Neural cell (in vitro differentiated cells): ENCODE measurements around the gene TNIP3. TPM values are rescaled to one million over a fixed set of nuclear protein-coding genes. Genes with fewer than 3 reads are reported as not detected.

ENCODE experiments used
- H2AFZ ChIP-seq: fragments of 200-600, 300-800 bp; sonication (generic), shearing (Covaris generic); 2 replicates; pipeline ENCODE4 v1.6.0; 2014; ENCODE audit warnings: low read depth, mild to moderate bottlenecking, antibody characterized with exemption, low read length, moderate library complexity
- H3F3A ChIP-seq: fragments of 200-600 bp; shearing (Covaris generic); 2 replicates; pipeline ENCODE4 v1.6.1; 2016; ENCODE audit warnings: mild to moderate bottlenecking, moderate library complexity, mixed read lengths, antibody characterized with exemption, low read length; ENCODE audit not compliant: insufficient read depth, poor library complexity, severe bottlenecking
- H3K27ac ChIP-seq: fragments of 200-600, 300-800 bp; sonication (generic), shearing (Covaris generic); 2 replicates; pipeline ENCODE4 v1.5.1; 2014; ENCODE audit warnings: mild to moderate bottlenecking, low read length, moderate library complexity
- H3K27me3 ChIP-seq: fragments of 300-800, 200-600 bp; sonication (generic), shearing (Covaris generic); 2 replicates; pipeline ENCODE4 v1.6.0; 2014; ENCODE audit warnings: mild to moderate bottlenecking, low read depth, low read length, moderate library complexity; ENCODE audit not compliant: insufficient read depth
- H3K36me3 ChIP-seq: fragments of 300-800, 200-600 bp; sonication (generic), shearing (Covaris generic); 2 replicates; pipeline ENCODE4 v1.5.1; 2014; ENCODE audit warnings: mild to moderate bottlenecking, antibody characterized with exemption, low read length, moderate library complexity; ENCODE audit not compliant: insufficient read depth
- H3K4me2 ChIP-seq: fragments of 300-800, 200-600 bp; sonication (generic), shearing (Covaris generic); 2 replicates; pipeline ENCODE4 v1.6.0; 2014; ENCODE audit warnings: mild to moderate bottlenecking, low read length
- H3K4me3 ChIP-seq: fragments of 300-800, 200-600 bp; sonication (generic), shearing (Covaris generic); 2 replicates; pipeline ENCODE4 v1.5.1; 2014; ENCODE audit warnings: mild to moderate bottlenecking, low read length, moderate library complexity
- H3K79me2 ChIP-seq: fragments of 200-600 bp; shearing (Covaris generic); replicated peaks from 2 replicates; pipeline ENCODE4 v1.6.0; 2014; ENCODE audit warnings: mild to moderate bottlenecking, low read length, moderate library complexity; ENCODE audit not compliant: insufficient read depth
- H3K9ac ChIP-seq: fragments of 300-800, 200-600 bp; sonication (generic), shearing (Covaris generic); 2 replicates; pipeline ENCODE4 v1.6.1; 2016; ENCODE audit warnings: mild to moderate bottlenecking, low read length, mixed read lengths
- H3K9me2 ChIP-seq: fragments of 200-600 bp; shearing (Covaris generic); 2 replicates; pipeline ENCODE4 v1.6.1; 2016; ENCODE audit warnings: mild to moderate bottlenecking, low read length, mixed read lengths; ENCODE audit not compliant: insufficient read depth
- H3K9me3 ChIP-seq: fragments of 200-600, 300-800 bp; sonication (generic), shearing (Covaris generic); 2 replicates; pipeline ENCODE4 v1.6.1; 2016; ENCODE audit warnings: mild to moderate bottlenecking, mixed run types, low read length, moderate library complexity, mixed read lengths
- H4K20me1 ChIP-seq: fragments of 200-600 bp; shearing (Covaris generic); 2 replicates; pipeline ENCODE4 v1.6.1; 2016; ENCODE audit warnings: mild to moderate bottlenecking, mixed run types; ENCODE audit not compliant: insufficient read depth
- CTCF ChIP-seq: fragments of 450-650 bp; IDR thresholded peaks from 2 replicates; pipeline ENCODE4 v1.5.1; 2014; ENCODE audit warnings: antibody characterized with exemption, mild to moderate bottlenecking, moderate library complexity; ENCODE audit not compliant: poor library complexity, severe bottlenecking
- EP300 ChIP-seq: fragments of 450-650 bp; conservative IDR thresholded peaks from 2 replicates; pipeline ENCODE4 v1.6.1; 2014; ENCODE audit warnings: antibody characterized with exemption, mild to moderate bottlenecking, moderate library complexity; ENCODE audit not compliant: poor library complexity, severe bottlenecking
- EZH2 ChIP-seq: fragments of 200-600, 300-800 bp; shearing (Covaris generic), sonication (generic); IDR thresholded peaks from 2 replicates; pipeline ENCODE4 v1.6.1; 2014; ENCODE audit warnings: antibody characterized with exemption, low read length, borderline replicate concordance, mild to moderate bottlenecking; ENCODE audit not compliant: insufficient read depth, poor library complexity, severe bottlenecking
- MXI1 ChIP-seq: fragments of 450-650 bp; conservative IDR thresholded peaks from 2 replicates; pipeline ENCODE4 v1.6.1; 2014; ENCODE audit warnings: antibody characterized with exemption, mild to moderate bottlenecking; ENCODE audit not compliant: poor library complexity, severe bottlenecking
- POLR2AphosphoS5 ChIP-seq: IDR thresholded peaks from 2 replicates; pipeline ENCODE4 v1.6.1; 2012
- RAD21 ChIP-seq: fragments of 450-650 bp; conservative IDR thresholded peaks from 2 replicates; pipeline ENCODE4 v1.6.1; 2014; ENCODE audit warnings: antibody characterized with exemption, mild to moderate bottlenecking, moderate library complexity
- REST ChIP-seq: IDR thresholded peaks from 2 replicates; pipeline ENCODE4 v1.6.1; 2012; ENCODE audit warnings: borderline replicate concordance
- SMC3 ChIP-seq: fragments of 450-650 bp; conservative IDR thresholded peaks from 2 replicates; pipeline ENCODE4 v1.6.1; 2014; ENCODE audit warnings: antibody characterized with exemption, mild to moderate bottlenecking, moderate library complexity; ENCODE audit not compliant: poor library complexity
- TAF1 ChIP-seq: IDR thresholded peaks from 2 replicates; pipeline ENCODE4 v1.6.1; 2012; ENCODE audit warnings: low read depth
- polyA plus RNA-seq: library from polyadenylated mRNA; depleted of rRNA; stranded (reverse); fragments of >200 nt; gene quantifications from 2 replicates; pipeline ENCODE4 v1.2.3, GENCODE V29; 2014

The TNIP3 gene
- polyA plus RNA-seq, 1 donor from 2014 or later: 0.09 TPM

DNA sequence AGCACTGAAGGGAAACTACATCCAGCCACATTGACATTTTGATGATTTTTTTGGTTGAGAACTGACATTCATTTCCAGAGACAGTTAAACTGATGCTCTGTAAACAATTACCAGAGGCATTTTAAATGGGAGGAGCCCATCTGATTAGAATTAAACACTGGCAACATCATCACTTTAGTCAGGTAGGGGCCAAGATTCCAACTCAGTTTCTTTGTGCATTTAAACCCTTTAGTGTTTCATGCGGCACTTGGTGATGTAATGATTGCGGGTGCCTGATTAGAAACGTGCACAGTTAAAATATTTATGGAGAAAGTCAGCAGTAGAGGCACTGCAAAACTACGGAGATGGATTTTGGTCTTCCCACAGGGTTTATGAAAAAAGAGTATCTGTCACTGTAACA is 16.1 kb downstream of the TNIP3 start:
- no peak overlapping the region for H3K9ac ChIP-seq
- H3K79me2 ChIP-seq: no peaks in the 10 kb centered on the region
- H3K9me3 ChIP-seq: no peaks in the 10 kb centered on the region
- no peak overlapping the region for H3K27ac ChIP-seq
- H3K4me2 ChIP-seq: no peak overlapping the region
- no peaks in the 10 kb centered on the region for H4K20me1 ChIP-seq
- no peaks in the 10 kb centered on the region for H3K36me3 ChIP-seq
- H2AFZ ChIP-seq: no peak overlapping the region
- H3K4me3 ChIP-seq: no peak overlapping the region
- TF ChIP-seq POLR2AphosphoS5 (no peak), EP300 (no peak), SMC3 (no peak), MXI1 (no peak), REST (no peak), CTCF (no peak), RAD21 (no peak), TAF1 (no peak)
- H3K27me3 ChIP-seq: no peaks in the 10 kb centered on the region
- H3K9me2 ChIP-seq: no peaks in the 10 kb centered on the region
- no peaks in the 10 kb centered on the region for H3F3A ChIP-seq

- Histone ChIP-seq H2AFZ (no peak overlapping the region), H3K27ac (no peak overlapping the region), H3K36me3 (no peaks in the 10 kb centered on the region), H3K9me3 (no peaks in the 10 kb centered on the region), H4K20me1 (no peaks in the 10 kb centered on the region), H3K4me3 (no peak overlapping the region), H3F3A (no peaks in the 10 kb centered on the region), H3K4me2 (no peak overlapping the region), H3K79me2 (no peaks in the 10 kb centered on the region), H3K9ac (no peak overlapping the region), H3K27me3 (no peaks in the 10 kb centered on the region), H3K9me2 (no peaks in the 10 kb centered on the region)
- TF ChIP-seq POLR2AphosphoS5: no peak
- TF ChIP-seq EZH2: no peak
- TF ChIP-seq REST: no peak
- TF ChIP-seq SMC3: no peak
- no peak for TF ChIP-seq TAF1
- no peak for TF ChIP-seq CTCF
- TF ChIP-seq RAD21: no peak
- TF ChIP-seq MXI1: no peak
- TF ChIP-seq EP300: no peak
Observed at GRCh38 chr4:121146530-121146929, 17.6 kb downstream of the TNIP3 start.
